Measurements from ENCODE around the gene DIAPH2.

DNA sequence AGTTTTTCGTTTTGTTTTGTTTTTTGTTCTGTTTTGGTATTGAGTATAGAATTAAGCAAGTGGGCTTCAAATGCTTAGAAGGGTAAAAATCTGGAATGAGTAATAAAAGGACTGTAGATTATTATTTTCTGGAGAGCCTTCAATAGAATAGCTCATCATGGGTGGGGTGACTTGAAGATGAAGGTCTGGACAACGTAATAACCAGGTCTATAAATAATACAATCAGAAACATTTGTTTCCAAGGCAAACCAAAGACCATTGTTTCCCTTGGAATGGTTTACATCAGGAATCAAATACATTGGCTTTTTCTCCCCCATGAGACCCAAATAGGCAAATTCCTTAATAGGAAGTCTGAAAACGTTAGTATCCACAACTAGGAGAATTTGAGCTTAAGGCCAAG is 920.6 kb downstream of the DIAPH2 start:
- TF ChIP-seq POLR2A (conservative IDR thresholded peaks at IDR 0.05) (no peak), POLR2AphosphoS5 (IDR thresholded peaks at IDR 0.05; ENCODE audit: control insufficient read depth, insufficient read depth, low read depth, low read length) (no peak), ZNF57 (CRISPR knock-in tag; IDR thresholded peaks at IDR 0.05) (no peak), ZNF75A (CRISPR knock-in tag; IDR thresholded peaks at IDR 0.05) (no peak), ZNF316 (IDR thresholded peaks at IDR 0.05) (no peak), ZFX (CRISPR knock-in tag; IDR thresholded peaks at IDR 0.05) (no peak), LARP7 (IDR thresholded peaks at IDR 0.05) (no peak), SETDB1 (IDR thresholded peaks at IDR 0.05; ENCODE audit: low read length) (no peak), ZNF12 (CRISPR knock-in tag; IDR thresholded peaks at IDR 0.05) (no peak), SIN3A (IDR thresholded peaks at IDR 0.05; ENCODE audit: borderline replicate concordance in 2 of 2, control insufficient read depth in 1 of 2, low read depth in 2 of 2, low read length in 2 of 2) (no peak)
- TF ChIP-seq, protein P1, sequence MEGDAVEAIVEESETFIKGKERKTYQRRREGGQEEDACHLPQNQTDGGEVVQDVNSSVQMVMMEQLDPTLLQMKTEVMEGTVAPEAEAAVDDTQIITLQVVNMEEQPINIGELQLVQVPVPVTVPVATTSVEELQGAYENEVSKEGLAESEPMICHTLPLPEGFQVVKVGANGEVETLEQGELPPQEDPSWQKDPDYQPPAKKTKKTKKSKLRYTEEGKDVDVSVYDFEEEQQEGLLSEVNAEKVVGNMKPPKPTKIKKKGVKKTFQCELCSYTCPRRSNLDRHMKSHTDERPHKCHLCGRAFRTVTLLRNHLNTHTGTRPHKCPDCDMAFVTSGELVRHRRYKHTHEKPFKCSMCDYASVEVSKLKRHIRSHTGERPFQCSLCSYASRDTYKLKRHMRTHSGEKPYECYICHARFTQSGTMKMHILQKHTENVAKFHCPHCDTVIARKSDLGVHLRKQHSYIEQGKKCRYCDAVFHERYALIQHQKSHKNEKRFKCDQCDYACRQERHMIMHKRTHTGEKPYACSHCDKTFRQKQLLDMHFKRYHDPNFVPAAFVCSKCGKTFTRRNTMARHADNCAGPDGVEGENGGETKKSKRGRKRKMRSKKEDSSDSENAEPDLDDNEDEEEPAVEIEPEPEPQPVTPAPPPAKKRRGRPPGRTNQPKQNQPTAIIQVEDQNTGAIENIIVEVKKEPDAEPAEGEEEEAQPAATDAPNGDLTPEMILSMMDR (IDR thresholded peaks at IDR 0.05 in 2 of 3, conservative IDR thresholded peaks at IDR 0.05 in 1 of 3; ENCODE audit: insufficient read depth in 2 of 3, low read depth in 1 of 3, low read length in 3 of 3): no peak
- TF ChIP-seq, protein P2, sequence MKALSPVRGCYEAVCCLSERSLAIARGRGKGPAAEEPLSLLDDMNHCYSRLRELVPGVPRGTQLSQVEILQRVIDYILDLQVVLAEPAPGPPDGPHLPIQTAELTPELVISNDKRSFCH (CRISPR knock-in tag; IDR thresholded peaks at IDR 0.05): no peak
- TF ChIP-seq, protein P2 (tag; IDR thresholded peaks at IDR 0.05): no peak
